ENCODE results near the gene KLHL29.

KLHL29 gene

GRCh38 chr2:23528171-23528570 is 143.2 kb downstream of the KLHL29 start:
- TF ChIP-seq EZH2 (optimal IDR thresholded peaks at IDR 0.05; ENCODE audit: low read depth, low read length) (no peak), EZH2phosphoT487 (IDR thresholded peaks at IDR 0.05; ENCODE audit: low read length) (no peak), CTCF (IDR thresholded peaks at IDR 0.05; ENCODE audit: low read length) (no peak)
- H2AFZ ChIP-seq (ENCODE audit: low read length), result no peak overlapping the region
- H3K79me2 ChIP-seq (ENCODE audit: low read length), result no peaks in the 10 kb centered on the region
- no peaks in the 10 kb centered on the region for H3K9me2 ChIP-seq (replicated peaks; ENCODE audit: insufficient read depth, low read length)
- DNase-seq, result no peak
- no peak overlapping the region for H3K27ac ChIP-seq (ENCODE audit: low read length)
- H3K4me3 ChIP-seq (ENCODE audit: low read length), result no peak overlapping the region
- H3K36me3 ChIP-seq (replicated peaks; ENCODE audit: insufficient read depth, low read length), result no peaks in the 10 kb centered on the region
- no peaks in the 10 kb centered on the region for H3K27me3 ChIP-seq (replicated peaks; ENCODE audit: insufficient read depth, low read length)
- H3F3A ChIP-seq (ENCODE audit: insufficient read depth, low read length), result no peaks in the 10 kb centered on the region
- no peaks in the 10 kb centered on the region for H3K9me3 ChIP-seq (replicated peaks; ENCODE audit: insufficient read depth, low read length)
- H3K9ac ChIP-seq (ENCODE audit: low read length), result no peak overlapping the region
- no peaks in the 10 kb centered on the region for H3K4me1 ChIP-seq (ENCODE audit: low read length)
- no peaks in the 10 kb centered on the region for H4K20me1 ChIP-seq (ENCODE audit: insufficient read depth, low read length)
- no peak overlapping the region for H3K4me2 ChIP-seq (ENCODE audit: low read depth, low read length)

GRCh38 chr2:23528690-23529089 is 143.7 kb downstream of the KLHL29 start:
- Histone ChIP-seq H3K27me3 (replicated peaks; ENCODE audit: insufficient read depth, low read length) (no peaks in the 10 kb centered on the region), H3K79me2 (ENCODE audit: low read length) (no peaks in the 10 kb centered on the region), H3K9ac (ENCODE audit: low read length) (no peak overlapping the region), H3K27ac (ENCODE audit: low read length) (no peak overlapping the region), H4K20me1 (ENCODE audit: insufficient read depth, low read length) (no peaks in the 10 kb centered on the region), H3K4me3 (ENCODE audit: low read length) (no peak overlapping the region), H3K36me3 (replicated peaks; ENCODE audit: insufficient read depth, low read length) (no peaks in the 10 kb centered on the region), H2AFZ (ENCODE audit: low read length) (no peak overlapping the region), H3K4me1 (ENCODE audit: low read length) (no peaks in the 10 kb centered on the region), H3K9me2 (replicated peaks; ENCODE audit: insufficient read depth, low read length) (no peaks in the 10 kb centered on the region), H3K9me3 (replicated peaks; ENCODE audit: insufficient read depth, low read length) (no peaks in the 10 kb centered on the region), H3F3A (ENCODE audit: insufficient read depth, low read length) (no peaks in the 10 kb centered on the region), H3K4me2 (ENCODE audit: low read depth, low read length) (no peak overlapping the region)
- no peak for TF ChIP-seq EZH2phosphoT487 (IDR thresholded peaks at IDR 0.05; ENCODE audit: low read length)
- no peak for TF ChIP-seq CTCF (IDR thresholded peaks at IDR 0.05; ENCODE audit: low read length)
- TF ChIP-seq EZH2 (optimal IDR thresholded peaks at IDR 0.05; ENCODE audit: low read depth, low read length), result no peak
- no peak for DNase-seq

- H3K27ac ChIP-seq (ENCODE audit: low read length), result no peak overlapping the region
- H3K27me3 ChIP-seq (replicated peaks; ENCODE audit: insufficient read depth, low read length), result no peaks in the 10 kb centered on the region
- H3K36me3 ChIP-seq (replicated peaks; ENCODE audit: insufficient read depth, low read length), result no peaks in the 10 kb centered on the region
- no peaks in the 10 kb centered on the region for H3K79me2 ChIP-seq (ENCODE audit: low read length)
- H2AFZ ChIP-seq (ENCODE audit: low read length), result no peak overlapping the region
- no peaks in the 10 kb centered on the region for H3K4me1 ChIP-seq (ENCODE audit: low read length)
- no peak overlapping the region for H3K4me3 ChIP-seq (ENCODE audit: low read length)
- no peaks in the 10 kb centered on the region for H3F3A ChIP-seq (ENCODE audit: insufficient read depth, low read length)
- H3K9me3 ChIP-seq (replicated peaks; ENCODE audit: insufficient read depth, low read length), result no peaks in the 10 kb centered on the region
- H3K9ac ChIP-seq (ENCODE audit: low read length), result no peak overlapping the region
- H3K4me2 ChIP-seq (ENCODE audit: low read depth, low read length), result no peak overlapping the region
- no peak for DNase-seq
- H4K20me1 ChIP-seq (ENCODE audit: insufficient read depth, low read length), result no peaks in the 10 kb centered on the region
- TF ChIP-seq CTCF (IDR thresholded peaks at IDR 0.05; ENCODE audit: low read length) (no peak), EZH2phosphoT487 (IDR thresholded peaks at IDR 0.05; ENCODE audit: low read length) (no peak), EZH2 (optimal IDR thresholded peaks at IDR 0.05; ENCODE audit: low read depth, low read length) (no peak)
- H3K9me2 ChIP-seq (replicated peaks; ENCODE audit: insufficient read depth, low read length), result no peaks in the 10 kb centered on the region
Observed at GRCh38 chr2:23529659-23530058, 144.7 kb downstream of the KLHL29 start.
